ENCODE measurements around the gene SMG6.

SMG6 gene

GRCh38 chr17:2197271-2197670 lies 106.3 kb downstream of the SMG6 start:
- DNase-seq = no peak

DNA sequence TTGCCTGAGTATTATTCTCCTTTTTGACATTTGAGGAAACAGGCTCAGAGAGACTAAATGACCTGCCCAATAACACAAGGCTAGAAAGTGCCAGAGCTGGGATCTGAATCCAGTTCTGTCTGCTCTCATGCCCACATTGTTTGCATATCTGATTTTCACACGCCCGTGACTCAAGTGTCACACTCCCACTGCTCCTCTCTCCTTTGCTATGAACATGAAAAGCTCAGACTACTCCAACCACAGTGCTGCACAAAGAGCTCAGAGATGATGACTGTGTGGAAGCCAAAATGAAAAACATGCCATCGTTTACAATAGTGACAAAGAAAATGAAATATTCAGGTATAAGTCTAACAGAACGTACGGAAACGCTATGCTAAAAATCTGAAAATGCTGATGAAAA lies 107.9 kb downstream of the SMG6 start:
- DNase-seq = peak; percentile 19

DNA sequence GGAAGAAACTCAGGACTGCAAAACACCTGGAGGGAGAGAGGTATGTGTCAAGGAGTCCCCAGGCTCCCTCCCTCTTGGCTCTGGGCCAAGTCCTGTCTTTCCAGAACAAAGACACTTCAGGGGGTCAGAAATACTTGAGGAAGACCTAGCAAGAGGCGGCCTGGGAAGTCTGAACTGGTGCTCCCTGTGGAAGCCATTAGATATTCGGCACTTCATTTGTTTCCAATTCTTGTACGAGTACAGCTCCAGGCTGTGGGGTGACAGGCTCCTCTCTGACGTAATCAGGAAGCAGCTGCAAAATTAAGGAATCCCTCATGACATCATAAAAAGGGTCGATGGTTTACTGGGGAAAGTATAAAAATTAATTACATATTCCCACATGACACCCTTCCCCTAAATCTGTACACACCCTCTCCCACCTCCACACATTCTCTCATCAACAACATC lies 108.7 kb downstream of the SMG6 start:
- no peak for DNase-seq

DNA sequence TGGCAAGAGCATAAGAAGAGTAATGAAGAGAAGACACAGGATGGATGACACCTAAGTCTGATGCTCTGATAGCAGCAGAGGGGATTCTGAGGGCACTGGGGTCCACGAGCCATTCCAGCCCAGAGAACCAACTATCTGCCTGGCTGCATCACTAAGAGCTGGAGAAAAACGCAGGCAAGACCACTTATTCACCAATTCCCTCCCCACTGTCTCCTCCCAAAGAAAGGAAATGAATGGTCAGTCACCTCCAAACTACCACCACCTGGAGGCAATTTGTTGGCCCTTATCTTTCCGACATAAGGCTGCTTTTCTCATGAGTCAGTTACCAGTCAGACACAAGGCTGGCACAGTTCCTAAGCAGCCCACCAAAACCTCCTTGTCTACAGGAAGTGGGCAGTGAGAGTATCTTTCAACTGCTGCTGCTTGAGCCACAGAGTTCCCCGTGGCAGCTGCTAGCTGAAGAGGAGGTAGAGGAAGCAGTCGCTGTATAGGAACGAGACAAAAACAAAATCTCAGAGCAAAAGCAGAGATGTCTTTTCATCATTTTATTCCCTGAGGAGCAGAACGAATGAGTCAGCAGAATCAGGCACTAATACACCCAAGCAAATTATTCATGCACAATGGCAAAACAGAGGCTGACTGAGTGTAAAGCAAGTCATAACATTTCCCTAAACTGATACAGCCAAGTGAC lies 111.1 kb downstream of the SMG6 start:
- peak; percentile 67 for DNase-seq

GRCh38 chr17:2191785-2192184 lies 111.8 kb downstream of the SMG6 start:
- no peak for DNase-seq

DNA sequence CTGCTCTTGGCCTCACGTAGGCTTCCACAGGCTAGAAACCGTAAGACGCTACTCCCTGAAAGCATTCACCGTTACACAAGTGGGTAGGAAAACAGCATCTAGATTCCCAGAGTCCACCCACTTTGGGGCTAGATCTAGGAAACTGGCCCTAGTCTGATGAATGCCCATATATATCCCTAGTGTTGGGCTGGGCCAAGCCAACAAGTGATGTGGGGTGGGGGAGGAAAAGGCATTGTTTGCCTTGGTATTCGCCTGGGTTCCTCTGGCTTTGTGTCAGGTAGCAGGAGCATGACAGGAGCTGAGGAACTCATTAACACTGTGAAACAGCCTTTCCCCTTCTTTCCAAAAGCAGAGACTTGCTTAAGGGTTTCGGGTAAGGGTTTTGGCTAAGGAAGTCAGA lies 112.4 kb downstream of the SMG6 start:
- no peak for DNase-seq

- no peak for DNase-seq
Measured at GRCh38 chr17:2190014-2190413, 113.6 kb downstream of the SMG6 start.

GRCh38 chr17:2188971-2189630 lies 114.5 kb downstream of the SMG6 start:
- DNase-seq = no peak

- DNase-seq = no peak
Measured at GRCh38 chr17:2187758-2188157, 115.8 kb downstream of the SMG6 start.

GRCh38 chr17:2186937-2187336 lies 116.6 kb downstream of the SMG6 start:
- DNase-seq = no peak

- no peak for DNase-seq
Measured at GRCh38 chr17:2184993-2185931, 118.3 kb downstream of the SMG6 start.

DNA sequence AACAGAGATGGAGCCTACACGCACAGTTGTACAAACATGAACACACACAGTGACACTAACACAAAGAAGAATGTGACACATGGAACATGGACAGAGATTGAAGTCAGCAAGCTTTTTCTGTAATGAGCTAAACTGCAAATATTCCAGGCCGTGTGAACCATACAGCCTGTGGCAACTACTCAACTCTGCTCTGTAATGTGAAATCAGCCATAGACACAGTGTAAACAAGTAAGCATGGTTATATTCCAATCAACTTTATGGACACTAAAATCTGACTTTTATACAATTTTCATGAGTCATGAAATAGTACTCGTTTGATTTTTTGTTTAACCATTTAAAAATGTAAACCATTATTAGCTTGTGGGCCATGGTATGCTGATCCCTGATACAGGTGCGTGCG lies 120.2 kb downstream of the SMG6 start:
- no peak for DNase-seq

DNA sequence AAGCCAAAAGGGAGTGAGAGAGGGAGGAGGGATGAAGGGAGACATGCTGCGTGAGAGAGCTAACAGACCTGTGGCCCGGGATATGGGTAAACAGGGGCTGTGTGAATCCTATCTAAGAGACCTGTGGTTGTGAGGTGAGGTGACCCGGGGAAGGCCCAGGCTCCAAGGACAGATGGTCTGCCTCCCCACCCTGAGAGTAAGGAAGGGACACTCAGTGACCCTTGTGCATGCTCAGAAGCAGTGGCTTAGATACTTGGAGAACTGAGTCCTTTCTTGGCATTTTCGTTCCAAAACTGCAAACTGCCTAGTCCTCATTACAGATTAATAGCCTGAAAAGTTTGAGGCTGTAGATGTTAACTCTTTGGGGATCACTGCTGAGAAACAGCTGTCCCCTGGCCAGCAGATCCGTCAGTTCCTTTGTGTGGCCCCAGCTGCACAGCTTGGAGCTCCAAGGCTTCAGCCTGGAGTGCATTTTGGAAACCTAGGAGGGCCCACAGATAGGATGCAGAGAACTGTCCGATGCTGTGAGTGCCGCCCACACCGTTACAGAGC lies 121.6 kb downstream of the SMG6 start:
- no peak for DNase-seq

- no peak for DNase-seq
Measured at GRCh38 chr17:2181206-2181896, 122.2 kb downstream of the SMG6 start.

- DNase-seq = no peak
Measured at GRCh38 chr17:2180768-2181167, 122.8 kb downstream of the SMG6 start.

GRCh38 chr17:2179615-2180295 lies 123.8 kb downstream of the SMG6 start:
- no peak for DNase-seq

DNA sequence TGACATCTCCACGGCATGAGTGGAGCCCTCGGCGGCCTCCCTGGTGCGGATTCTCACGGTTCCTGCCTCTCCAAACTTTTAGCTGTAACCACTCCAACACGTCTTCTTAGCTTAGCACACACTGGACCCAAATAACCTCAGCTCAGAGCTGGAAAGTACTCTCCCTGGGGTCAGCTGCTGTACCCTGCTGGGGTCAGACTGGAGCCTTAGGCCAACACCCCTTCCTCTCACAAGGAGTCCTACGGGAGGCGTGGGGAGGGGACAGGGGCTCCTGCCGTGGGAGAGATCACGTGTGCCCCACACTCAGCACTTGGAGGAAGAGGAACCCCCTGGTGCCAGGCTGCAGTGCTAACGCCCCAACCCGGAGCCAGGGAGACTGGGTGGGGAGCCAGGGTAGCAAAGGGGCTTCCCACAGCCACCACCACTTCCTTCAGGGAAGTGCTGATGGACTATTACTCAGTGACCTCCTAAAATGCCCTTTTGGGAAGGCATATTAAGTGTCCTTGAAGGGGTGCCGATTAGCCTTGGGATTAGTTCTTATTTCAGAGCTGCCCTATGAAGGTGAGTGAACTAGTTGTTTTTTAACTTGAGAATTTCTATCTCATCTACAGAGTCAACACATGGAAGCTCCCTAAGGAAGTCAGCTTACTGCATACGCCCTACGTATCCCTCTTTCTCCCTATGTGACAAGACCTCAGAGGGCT lies 124.6 kb downstream of the SMG6 start:
- no peak for DNase-seq

DNA sequence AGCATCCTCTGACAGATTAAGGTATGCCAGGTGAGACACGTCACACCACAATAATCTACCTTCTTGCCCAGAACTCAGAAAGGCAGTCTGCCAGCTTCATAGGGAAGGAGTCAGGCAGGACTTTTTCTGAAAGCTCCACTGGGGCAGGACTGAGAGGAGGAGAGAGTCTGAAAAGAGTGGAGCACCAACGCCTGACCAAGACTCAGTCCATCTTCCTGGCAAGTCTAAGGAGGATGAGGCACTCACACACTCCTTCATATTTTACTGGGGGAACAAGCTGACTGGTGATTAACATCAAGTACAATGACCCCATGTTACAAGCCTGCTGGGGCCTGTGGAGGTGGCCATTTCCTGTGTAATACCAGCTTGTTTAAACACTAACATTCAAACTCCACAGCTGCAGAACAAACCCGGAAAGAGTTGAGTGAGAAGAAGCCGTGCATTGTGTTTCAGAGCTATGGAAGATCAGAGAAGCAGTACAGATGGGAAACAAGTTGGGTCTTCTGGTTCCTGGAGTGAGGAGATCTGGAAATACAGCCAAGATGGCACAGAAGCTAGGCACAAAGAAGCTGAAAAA lies 126.3 kb downstream of the SMG6 start:
- DNase-seq = no peak

- DNase-seq = no peak
Measured at GRCh38 chr17:2176499-2177169, 127.0 kb downstream of the SMG6 start.

GRCh38 chr17:2175294-2175628 lies 128.3 kb downstream of the SMG6 start:
- no peak for DNase-seq
